ENCODE measurements around the gene EIF3A. TPM values are rescaled to one million over a fixed set of nuclear protein-coding genes. Genes with fewer than 3 reads are reported as not detected.

The EIF3A gene
- total and polyA plus RNA-seq, 2 of the 8 experiments (the other 6 are each of a cell fraction or from before 2014, with no cell fraction given), result 26.8 to 209 TPM

- Histone ChIP-seq H2BK15ac (ENCODE audit: low read length) (no peak overlapping the region), H3K27me3 (replicated peaks in 1 of 4; ENCODE audit: control insufficient read depth in 3 of 4, extremely low read depth in 1 of 4, insufficient read depth in 3 of 4, low read length in 3 of 4) (no peaks in the 10 kb centered on the region), H3K9me3 (ENCODE audit: insufficient read depth in 2 of 2, low read depth in 1 of 2, low read length in 1 of 2) (no peaks in the 10 kb centered on the region), H3K18ac (ENCODE audit: extremely low read depth, low read length) (no peak overlapping the region), H2BK20ac (ENCODE audit: low read length) (no peak overlapping the region), H3K56ac (replicated peaks; ENCODE audit: insufficient read length, low read depth, low read length) (no peak overlapping the region), H2AFZ (ENCODE audit: low read length) (no peak overlapping the region), H2BK5ac (ENCODE audit: low read depth, low read length) (no peak overlapping the region), H4K91ac (replicated peaks; ENCODE audit: insufficient read length, low read length) (no peak overlapping the region), H3K9ac (replicated peaks in 1 of 4; ENCODE audit: extremely low read depth in 1 of 4, low read depth in 3 of 4, low read length in 3 of 4) (no peak overlapping the region), H3K23ac (ENCODE audit: insufficient read length) (no peak overlapping the region), H3K79me2 (ENCODE audit: control insufficient read depth in 1 of 2, insufficient read depth in 2 of 2, low read length in 2 of 2) (no peaks in the 10 kb centered on the region), H4K20me1 (replicated peaks in 1 of 2; ENCODE audit: control insufficient read depth in 1 of 2, insufficient read depth in 2 of 2, low read length in 2 of 2) (peaks cover 0 to 4% of the 10 kb centered on the region in 2 experiments), H3K4me2 (ENCODE audit: insufficient read depth in 1 of 2, low read depth in 2 of 2, low read length in 2 of 2) (no peak overlapping the region), H3K4ac (replicated peaks; ENCODE audit: insufficient read length, low read depth, low read length) (no peak overlapping the region), H2BK120ac (replicated peaks; ENCODE audit: low read depth, low read length) (no peak overlapping the region), H3K4me3 (ENCODE audit: extremely low read depth in 1 of 4, insufficient read depth in 2 of 4, low read depth in 3 of 4, low read length in 4 of 4) (no peak overlapping the region), H3K23me2 (ENCODE audit: low read depth, low read length) (no peaks in the 10 kb centered on the region), H4K5ac (ENCODE audit: insufficient read length, low read depth, low read length) (no peak overlapping the region), H3K27ac (ENCODE audit: low read depth, low read length) (no peak overlapping the region), H3K79me1 (ENCODE audit: low read depth, low read length) (no peaks in the 10 kb centered on the region), H3K14ac (ENCODE audit: insufficient read length) (no peak overlapping the region), H3K4me1 (replicated peaks in 1 of 4; ENCODE audit: control insufficient read depth in 3 of 4, insufficient read depth in 4 of 4, low read length in 3 of 4) (no peaks in the 10 kb centered on the region), H2BK12ac (ENCODE audit: low read depth, low read length) (no peak overlapping the region), H3K36me3 (ENCODE audit: control insufficient read depth in 2 of 4, insufficient read depth in 4 of 4, low read length in 3 of 4) (peaks cover 12 to 70% (median 37%) of the 10 kb centered on the region in 4 experiments), H4K8ac (ENCODE audit: extremely low read depth, insufficient read depth, low read length) (no peak overlapping the region; the same call in 1 of the 2 replicates), H2AK5ac (ENCODE audit: low read depth, low read length) (no peak overlapping the region)
- 89% methylated on average over 6 of the region's 6 CpGs; no CpG with 5 or more reads in 1 of the 2 experiments for WGBS, 2 experiments (ENCODE audit: extremely low coverage in 1 of 2, insufficient coverage in 1 of 2, insufficient read length in 1 of 2, insufficient replicate concordance in 2 of 2, low coverage in 1 of 2, low lambda C conversion rate in 2 of 2, missing lambda C conversion rate in 1 of 2)
- TF ChIP-seq TCF12 (IDR thresholded peaks at IDR 0.05; ENCODE audit: low read depth, low read length) (no peak), RAD21 (IDR thresholded peaks at IDR 0.05 in 1 of 2, conservative IDR thresholded peaks at IDR 0.05 in 1 of 2; ENCODE audit: low read depth in 2 of 2, low read length in 2 of 2) (no peak), TEAD4 (IDR thresholded peaks at IDR 0.05; ENCODE audit: low read depth, low read length) (no peak), NANOG (IDR thresholded peaks at IDR 0.05; ENCODE audit: insufficient read depth, low read depth, low read length, poor library complexity, severe bottlenecking) (no peak), PHF8 (conservative IDR thresholded peaks at IDR 0.05; ENCODE audit: low read depth, low read length) (no peak), RFX5 (IDR thresholded peaks at IDR 0.05; ENCODE audit: borderline replicate concordance, low read depth, low read length) (no peak)
- ChIA-PET POLR2A (ENCODE audit: partially characterized antibody) (interaction anchor here (0.6 to 1.5 kb wide), 5 partner anchors 12 to 62 kb away, joined by 3 to 4 read pairs (median 3); partner anchors contain the start of genes EIF3A and SFXN4), CTCF (ENCODE audit: partially characterized antibody) (no interaction called here)
- DNase-seq (ENCODE audit: low read depth in 1 of 2, low spot score in 2 of 2), result no peak
- FAIRE-seq, result no peak
Measured at GRCh38 chr10:119116326-119116951, 35.8 kb upstream of the EIF3A start.
